Lower lobe of right lung (tissue), 2 donors: ENCODE measurements around the gene ZDHHC3. TPM values are rescaled to one million over a fixed set of nuclear protein-coding genes. Genes with fewer than 3 reads are reported as not detected.
A peak's percentile ranks its signal among the peaks of the same experiment; 100 is the strongest.

Experiments used
- ATAC-seq, 2 donors: fragments of 200-7000 bp; cut with Tn5 transposase; one replicate each; pipeline ENCODE4 v1.9.1; 2020 to 2022; ENCODE audit warnings: mild to moderate bottlenecking in 2 of 2, moderate library complexity in 2 of 2
- DNase-seq: peaks from one replicate; pipeline ENCODE4 v3.0.0-alpha.2; 2020
- H3K27ac ChIP-seq: fragments of 200-600 bp; one replicate; pipeline ENCODE4 v1.8.0; 2022
- H3K27me3 ChIP-seq: fragments of 200-600 bp; one replicate; pipeline ENCODE4 v1.8.0; 2022; ENCODE audit warnings: low read depth
- H3K36me3 ChIP-seq: fragments of 200-600 bp; one replicate; pipeline ENCODE4 v1.8.0; 2022; ENCODE audit warnings: mild to moderate bottlenecking
- H3K4me1 ChIP-seq: fragments of 200-600 bp; one replicate; pipeline ENCODE4 v1.8.0; 2022
- H3K4me3 ChIP-seq: fragments of 200-600 bp; one replicate; pipeline ENCODE4 v1.8.0; 2022; ENCODE audit warnings: mild to moderate bottlenecking
- H3K9me3 ChIP-seq: fragments of 200-600 bp; one replicate; pipeline ENCODE4 v1.8.0; 2022
- intact Hi-C: fragments of 100-400 bp; cut with DNase I; formaldehyde crosslinking; loops from one replicate; pipeline ENCODE4 v1.11.0; 2022
- total RNA-seq: library from RNA; stranded (reverse); fragmentation: NEBNext Ultra II Directional; extraction: Animal tissue kit (Norgen Biotek cat#: 25700); gene quantifications from one replicate; pipeline ENCODE4 v1.2.1, GENCODE V29; 2021
- TF ChIP-seq, protein P1 (sequence below): fragments of 200-600 bp; IDR thresholded peaks from one replicate; pipeline ENCODE4 v1.8.0; 2022; ENCODE audit warnings: antibody characterized with exemption, mild to moderate bottlenecking
- donor health status: DM: no; HTN: yes; CAD: no; lungs with severe emphysema.

The ZDHHC3 gene
- total RNA-seq, 1 donor from 2014 or later, result 110 TPM

GRCh38 chr3:44970926-44971490 is 5.0 kb downstream of the ZDHHC3 start:
- no peak for DNase-seq
- no peak overlapping the region for H3K4me3 ChIP-seq
- no peak for ATAC-seq
- H3K9me3 ChIP-seq, result no peaks in the 10 kb centered on the region
- TF ChIP-seq, protein P1, sequence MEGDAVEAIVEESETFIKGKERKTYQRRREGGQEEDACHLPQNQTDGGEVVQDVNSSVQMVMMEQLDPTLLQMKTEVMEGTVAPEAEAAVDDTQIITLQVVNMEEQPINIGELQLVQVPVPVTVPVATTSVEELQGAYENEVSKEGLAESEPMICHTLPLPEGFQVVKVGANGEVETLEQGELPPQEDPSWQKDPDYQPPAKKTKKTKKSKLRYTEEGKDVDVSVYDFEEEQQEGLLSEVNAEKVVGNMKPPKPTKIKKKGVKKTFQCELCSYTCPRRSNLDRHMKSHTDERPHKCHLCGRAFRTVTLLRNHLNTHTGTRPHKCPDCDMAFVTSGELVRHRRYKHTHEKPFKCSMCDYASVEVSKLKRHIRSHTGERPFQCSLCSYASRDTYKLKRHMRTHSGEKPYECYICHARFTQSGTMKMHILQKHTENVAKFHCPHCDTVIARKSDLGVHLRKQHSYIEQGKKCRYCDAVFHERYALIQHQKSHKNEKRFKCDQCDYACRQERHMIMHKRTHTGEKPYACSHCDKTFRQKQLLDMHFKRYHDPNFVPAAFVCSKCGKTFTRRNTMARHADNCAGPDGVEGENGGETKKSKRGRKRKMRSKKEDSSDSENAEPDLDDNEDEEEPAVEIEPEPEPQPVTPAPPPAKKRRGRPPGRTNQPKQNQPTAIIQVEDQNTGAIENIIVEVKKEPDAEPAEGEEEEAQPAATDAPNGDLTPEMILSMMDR, result no peak
- H3K4me1 ChIP-seq, result peaks cover 58% of the 10 kb centered on the region
- H3K27me3 ChIP-seq, result no peaks in the 10 kb centered on the region
- no peaks in the 10 kb centered on the region for H3K36me3 ChIP-seq
- no peak overlapping the region for H3K27ac ChIP-seq
- intact Hi-C loops, result no loop called here

DNA sequence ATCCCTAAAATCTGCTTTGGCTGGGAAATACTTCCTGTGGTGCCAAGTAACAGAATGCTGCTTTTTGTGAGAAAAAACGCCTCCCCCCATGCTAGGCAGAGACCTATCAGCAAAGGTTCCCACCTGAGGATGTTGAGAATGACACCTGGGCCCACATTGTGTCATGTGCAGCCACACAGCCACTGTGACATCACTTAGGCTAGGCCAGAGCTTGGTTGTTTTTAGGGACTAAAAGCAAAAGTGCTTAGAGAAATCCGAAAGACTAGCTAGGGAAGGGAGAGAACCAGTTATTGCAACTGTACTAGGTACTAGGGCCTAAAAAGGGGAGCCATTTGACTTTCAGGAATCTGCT is 6.2 kb downstream of the ZDHHC3 start:
- DNase-seq, result no peak
- Histone ChIP-seq H3K27me3 (no peaks in the 10 kb centered on the region), H3K27ac (no peak overlapping the region), H3K9me3 (no peaks in the 10 kb centered on the region), H3K4me1 (peaks cover 61% of the 10 kb centered on the region), H3K36me3 (no peaks in the 10 kb centered on the region), H3K4me3 (no peak overlapping the region)
- ATAC-seq, result no peak
- intact Hi-C loops, result no loop called here
- TF ChIP-seq, protein P1, result no peak

DNA sequence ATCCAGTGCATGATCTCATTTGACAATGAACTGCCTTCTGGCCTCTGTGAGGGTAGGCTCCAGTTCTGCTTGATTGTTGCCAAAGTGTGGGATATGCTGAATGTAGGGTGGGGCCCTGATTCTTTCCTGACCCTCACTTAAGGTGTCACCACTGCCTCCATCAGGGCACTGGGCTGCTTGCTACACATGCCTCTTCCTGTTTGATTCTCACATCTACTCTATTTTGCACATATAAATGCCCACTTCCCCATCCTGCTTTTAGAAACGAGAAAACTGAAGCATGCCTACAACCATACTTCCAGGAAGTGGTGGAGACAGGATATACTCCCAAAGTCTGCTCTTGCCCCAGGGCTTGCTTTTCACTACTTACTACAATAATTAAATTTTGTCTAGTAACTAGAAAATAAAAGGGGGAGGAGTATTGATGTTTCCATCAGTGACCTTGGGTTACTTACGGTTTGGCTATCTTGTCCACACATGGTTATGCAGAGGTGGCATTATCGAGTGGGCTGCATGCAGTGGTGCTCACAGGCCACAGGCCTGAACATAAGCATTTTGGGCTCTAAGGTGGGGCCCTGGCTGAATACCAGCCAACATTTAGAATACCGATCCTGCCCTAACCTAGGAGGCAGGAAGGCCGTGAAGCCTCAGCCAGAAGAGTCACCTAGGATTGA is 6.7 kb downstream of the ZDHHC3 start:
- intact Hi-C loops, result no loop called here
- Histone ChIP-seq H3K36me3 (no peaks in the 10 kb centered on the region), H3K9me3 (no peaks in the 10 kb centered on the region), H3K27me3 (no peaks in the 10 kb centered on the region), H3K27ac (no peak overlapping the region), H3K4me3 (no peak overlapping the region), H3K4me1 (peaks cover 56% of the 10 kb centered on the region)
- ATAC-seq, result peak; percentile 36 to 49
- no peak for DNase-seq
- TF ChIP-seq, protein P1, result no peak

- H3K36me3 ChIP-seq, result no peaks in the 10 kb centered on the region
- ATAC-seq, result no peak
- H3K4me3 ChIP-seq, result no peak overlapping the region
- no peak overlapping the region for H3K27ac ChIP-seq
- peaks cover 56% of the 10 kb centered on the region for H3K4me1 ChIP-seq
- TF ChIP-seq, protein P1, result no peak
- intact Hi-C loops, result no loop called here
- DNase-seq, result no peak
- H3K27me3 ChIP-seq, result no peaks in the 10 kb centered on the region
- H3K9me3 ChIP-seq, result no peaks in the 10 kb centered on the region
Measured at GRCh38 chr3:44968447-44968858, 7.5 kb downstream of the ZDHHC3 start.

DNA sequence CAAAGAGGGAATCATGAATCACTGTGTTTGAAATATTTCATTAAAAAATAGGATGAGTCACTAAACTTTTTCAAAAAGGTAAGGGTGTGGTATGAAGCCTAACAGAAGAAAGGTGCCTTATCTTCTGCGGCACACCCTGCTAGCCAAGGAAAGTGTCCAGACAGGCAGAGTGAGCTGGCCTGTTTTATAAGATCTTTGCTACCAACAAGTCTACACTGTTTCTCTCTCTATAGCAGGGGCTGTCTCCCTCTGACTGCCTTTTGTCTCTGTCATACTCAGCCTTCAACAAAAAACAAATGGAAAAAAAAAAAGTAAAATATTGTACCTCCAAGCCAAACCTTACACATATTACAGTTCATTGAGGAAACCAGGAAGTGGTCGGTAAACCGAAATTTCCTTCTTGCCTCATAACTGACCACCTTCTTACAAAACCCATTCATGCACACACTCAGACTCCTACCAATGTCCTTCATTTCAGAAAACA is 9.1 kb downstream of the ZDHHC3 start:
- ATAC-seq, result peak; percentile 29 to 40
- TF ChIP-seq, protein P1, result no peak
- H3K27me3 ChIP-seq, result no peaks in the 10 kb centered on the region
- H3K9me3 ChIP-seq, result no peaks in the 10 kb centered on the region
- no peaks in the 10 kb centered on the region for H3K36me3 ChIP-seq
- no peak for DNase-seq
- peaks cover 69% of the 10 kb centered on the region for H3K4me1 ChIP-seq
- H3K4me3 ChIP-seq, result no peak overlapping the region
- H3K27ac ChIP-seq, result no peak overlapping the region
- intact Hi-C loops, result no loop called here
